Bronchial epithelial cell (primary cell): ENCODE results near the gene FGF19. TPM values are rescaled to one million over a fixed set of nuclear protein-coding genes. Genes with fewer than 3 reads are reported as not detected.

Experiments
- DNase-seq: peaks from one replicate; pipeline ENCODE4 v3.0.0-alpha.2; 2010; ENCODE audit warnings: low read depth
- FAIRE-seq: peaks from 2 replicates; lab custom pipeline; 2011; peaks lifted over from hg19 to GRCh38; lab: Jason Lieb, UNC
- H3K27me3 ChIP-seq: 2 replicates; pipeline ENCODE4 v1.5.1; 2011; ENCODE audit warnings: low read length; ENCODE audit not compliant: control insufficient read depth, insufficient read depth
- H3K36me3 ChIP-seq: 2 replicates; pipeline ENCODE4 v1.5.1; 2011; ENCODE audit warnings: low read length; ENCODE audit not compliant: control insufficient read depth, insufficient read depth
- H3K4me3 ChIP-seq: 2 replicates; pipeline ENCODE4 v1.5.1; 2011; ENCODE audit warnings: mild to moderate bottlenecking, low read depth, low read length, control low read depth
- total RNA-seq: library from RNA; depleted of rRNA; stranded (reverse); fragments of >200 nt; gene quantifications from 2 replicates; pipeline ENCODE4 v1.2.1, GENCODE V29; 2014
- TF ChIP-seq, protein P1 (sequence below): IDR thresholded peaks from 2 replicates; pipeline ENCODE4 v1.5.1; 2011; ENCODE audit warnings: mild to moderate bottlenecking, moderate library complexity, low read length, control low read depth, inconsistent platforms; ENCODE audit not compliant: insufficient read depth, severe bottlenecking

Gene FGF19
- total RNA-seq, 1 donor from 2014 or later = not detected

GRCh38 chr11:69746752-69747742 lies 43.2 kb upstream of the FGF19 start:
- Histone ChIP-seq H3K4me3 (no peak overlapping the region), H3K27me3 (no peaks in the 10 kb centered on the region), H3K36me3 (no peaks in the 10 kb centered on the region)
- TF ChIP-seq, protein P1, sequence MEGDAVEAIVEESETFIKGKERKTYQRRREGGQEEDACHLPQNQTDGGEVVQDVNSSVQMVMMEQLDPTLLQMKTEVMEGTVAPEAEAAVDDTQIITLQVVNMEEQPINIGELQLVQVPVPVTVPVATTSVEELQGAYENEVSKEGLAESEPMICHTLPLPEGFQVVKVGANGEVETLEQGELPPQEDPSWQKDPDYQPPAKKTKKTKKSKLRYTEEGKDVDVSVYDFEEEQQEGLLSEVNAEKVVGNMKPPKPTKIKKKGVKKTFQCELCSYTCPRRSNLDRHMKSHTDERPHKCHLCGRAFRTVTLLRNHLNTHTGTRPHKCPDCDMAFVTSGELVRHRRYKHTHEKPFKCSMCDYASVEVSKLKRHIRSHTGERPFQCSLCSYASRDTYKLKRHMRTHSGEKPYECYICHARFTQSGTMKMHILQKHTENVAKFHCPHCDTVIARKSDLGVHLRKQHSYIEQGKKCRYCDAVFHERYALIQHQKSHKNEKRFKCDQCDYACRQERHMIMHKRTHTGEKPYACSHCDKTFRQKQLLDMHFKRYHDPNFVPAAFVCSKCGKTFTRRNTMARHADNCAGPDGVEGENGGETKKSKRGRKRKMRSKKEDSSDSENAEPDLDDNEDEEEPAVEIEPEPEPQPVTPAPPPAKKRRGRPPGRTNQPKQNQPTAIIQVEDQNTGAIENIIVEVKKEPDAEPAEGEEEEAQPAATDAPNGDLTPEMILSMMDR = no peak
- DNase-seq (no peak), FAIRE-seq (no peak)

DNA sequence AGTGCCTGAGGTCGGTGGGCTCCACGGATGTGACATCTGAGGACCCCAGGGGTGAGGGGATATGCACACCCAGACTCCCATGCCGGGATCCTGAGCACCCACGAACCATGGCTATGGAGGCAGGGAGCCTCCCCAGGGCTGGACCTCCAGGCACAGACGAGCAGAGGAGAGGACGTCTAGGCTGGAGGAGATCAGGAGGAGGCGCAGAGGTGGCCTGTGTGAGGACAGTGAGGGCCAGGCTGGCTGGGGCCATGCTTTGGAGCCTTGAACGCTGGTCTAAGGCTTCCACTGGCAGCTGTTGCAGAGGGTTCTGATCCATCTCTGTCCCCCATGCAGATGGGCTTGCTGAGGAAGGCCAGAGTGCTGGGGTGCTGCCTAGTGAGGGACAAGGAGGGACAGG lies 42.3 kb upstream of the FGF19 start:
- no peak for DNase-seq
- Histone ChIP-seq H3K27me3 (no peaks in the 10 kb centered on the region), H3K36me3 (no peaks in the 10 kb centered on the region), H3K4me3 (no peak overlapping the region)
- no peak for FAIRE-seq
- TF ChIP-seq, protein P1 = no peak

GRCh38 chr11:69745201-69745600 lies 41.4 kb upstream of the FGF19 start:
- Histone ChIP-seq H3K4me3 (no peak overlapping the region), H3K36me3 (no peaks in the 10 kb centered on the region), H3K27me3 (no peaks in the 10 kb centered on the region)
- FAIRE-seq (no peak), DNase-seq (no peak)
- TF ChIP-seq, protein P1 = no peak

DNA sequence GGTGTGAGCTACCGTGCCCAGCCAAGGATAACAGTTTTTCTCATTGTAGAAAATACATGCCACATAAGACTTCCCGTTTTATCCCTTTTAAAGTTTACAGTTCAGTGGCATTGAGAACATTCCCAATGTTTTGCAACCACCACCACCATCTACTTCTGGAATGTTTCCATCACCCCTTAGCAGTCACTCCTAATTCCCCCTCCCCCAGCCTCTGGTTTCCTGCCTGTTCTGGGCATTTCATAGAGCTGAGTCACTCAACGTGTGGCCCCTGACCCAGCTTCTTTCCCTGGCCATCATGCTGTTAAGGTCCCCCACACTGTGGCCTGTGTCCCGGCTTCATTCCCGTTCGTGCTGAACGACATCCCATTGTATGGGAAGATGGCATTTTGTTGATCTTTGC lies 40.6 kb upstream of the FGF19 start:
- FAIRE-seq (no peak), DNase-seq (no peak)
- H3K36me3 ChIP-seq = no peaks in the 10 kb centered on the region
- TF ChIP-seq, protein P1 = no peak
- H3K4me3 ChIP-seq = no peak overlapping the region
- H3K27me3 ChIP-seq = no peaks in the 10 kb centered on the region

DNA sequence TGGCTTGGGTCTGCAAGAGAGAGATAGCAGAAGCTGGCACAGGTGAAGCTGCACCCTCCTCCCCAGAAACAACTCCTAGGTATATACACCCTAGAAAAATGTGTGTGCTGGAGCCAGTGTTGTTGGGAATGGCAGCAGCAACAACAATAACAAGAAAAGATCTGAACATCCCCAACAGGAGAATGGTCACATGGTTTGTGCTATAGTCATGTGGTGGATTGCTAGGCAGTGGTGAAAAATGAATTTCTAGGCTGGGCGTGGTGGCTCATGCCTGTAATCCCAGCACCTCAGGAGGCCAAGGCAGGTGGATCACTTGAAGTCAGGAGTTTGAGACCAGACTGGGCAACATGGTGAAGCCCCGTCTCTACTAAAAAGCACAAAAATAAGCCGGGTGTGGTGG lies 31.0 kb upstream of the FGF19 start:
- DNase-seq = no peak
- TF ChIP-seq, protein P1 = no peak
- no peak for FAIRE-seq
- H3K36me3 ChIP-seq = no peaks in the 10 kb centered on the region
- no peak overlapping the region for H3K4me3 ChIP-seq
- H3K27me3 ChIP-seq = no peaks in the 10 kb centered on the region

DNA sequence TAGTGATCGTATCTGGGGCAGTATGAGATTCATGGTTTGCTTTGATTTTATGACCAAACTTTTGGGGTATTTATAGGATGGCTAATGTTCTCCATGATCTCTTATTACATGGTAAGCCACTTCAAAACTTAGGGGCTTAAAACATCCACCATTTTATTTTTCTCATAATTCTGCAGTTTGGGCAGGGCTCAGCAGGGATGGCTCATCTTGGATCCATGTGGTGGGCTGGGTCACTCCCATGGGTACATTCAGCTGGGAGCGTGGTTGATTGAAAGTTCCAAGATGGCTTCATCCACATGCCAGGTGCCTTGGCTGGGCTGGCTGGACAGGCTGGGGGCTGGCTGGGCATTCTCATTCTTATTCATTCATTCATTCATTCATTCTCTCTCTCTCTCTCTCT lies 30.5 kb upstream of the FGF19 start:
- TF ChIP-seq, protein P1 = no peak
- Histone ChIP-seq H3K36me3 (no peaks in the 10 kb centered on the region), H3K4me3 (no peak overlapping the region), H3K27me3 (no peaks in the 10 kb centered on the region)
- DNase-seq (no peak), FAIRE-seq (no peak)
